H9 (cell line): ENCODE measurements around the gene SLC24A3. TPM values are rescaled to one million over a fixed set of nuclear protein-coding genes. Genes with fewer than 3 reads are reported as not detected.

Experiments
- DNase-seq: peaks from one replicate; pipeline ENCODE4 v3.0.0-alpha.2; 2017
- H2AFZ ChIP-seq: one replicate; pipeline ENCODE4 v1.6.1; 2013; ENCODE audit warnings: mild to moderate bottlenecking, low read length, control low read depth, moderate library complexity
- H2AK5ac ChIP-seq: 2 replicates; pipeline ENCODE4 v1.6.1; 2013; ENCODE audit warnings: low read length, control low read depth, mixed read lengths; ENCODE audit not compliant: insufficient read length
- H2BK120ac ChIP-seq: one replicate; pipeline ENCODE4 v1.6.1; 2013; ENCODE audit warnings: low read depth, mild to moderate bottlenecking, low read length, control low read depth, inconsistent platforms; ENCODE audit not compliant: poor library complexity, severe bottlenecking
- H2BK12ac ChIP-seq: 2 replicates; pipeline ENCODE4 v1.6.1; 2013; ENCODE audit warnings: low read length, control low read depth, mixed read lengths, low read depth; ENCODE audit not compliant: insufficient read length
- H2BK15ac ChIP-seq: 2 replicates; pipeline ENCODE4 v1.6.1; 2013; ENCODE audit warnings: low read depth, low read length, control low read depth
- H2BK20ac ChIP-seq: one replicate; pipeline ENCODE4 v1.6.1; 2013; ENCODE audit warnings: low read depth, mild to moderate bottlenecking, low read length, control low read depth, inconsistent platforms; ENCODE audit not compliant: poor library complexity, severe bottlenecking
- H2BK5ac ChIP-seq: 2 replicates; pipeline ENCODE4 v1.6.1; 2013; ENCODE audit warnings: low read length, control low read depth, mixed read lengths; ENCODE audit not compliant: insufficient read length
- H3K14ac ChIP-seq: 2 replicates; pipeline ENCODE4 v1.6.1; 2013; ENCODE audit warnings: low read length, control low read depth; ENCODE audit not compliant: insufficient read depth
- H3K18ac ChIP-seq: 2 replicates; pipeline ENCODE4 v1.6.1; 2013; ENCODE audit warnings: low read depth, mild to moderate bottlenecking, mixed read lengths, low read length, control low read depth; ENCODE audit not compliant: insufficient read length
- H3K23ac ChIP-seq: 2 replicates; pipeline ENCODE4 v1.6.1; 2013; ENCODE audit warnings: low read length, control low read depth, mixed read lengths, low read depth; ENCODE audit not compliant: insufficient read length
- H3K23me2 ChIP-seq: 2 replicates; pipeline ENCODE4 v1.6.1; 2013; ENCODE audit warnings: low read depth, mild to moderate bottlenecking, mixed read lengths, low read length, control low read depth; ENCODE audit not compliant: insufficient read length, poor library complexity, severe bottlenecking
- H3K27ac ChIP-seq: 2 replicates; pipeline ENCODE4 v1.5.1; 2013; ENCODE audit warnings: low read length, control low read depth, mixed read lengths, low read depth; ENCODE audit not compliant: insufficient read length
- H3K27me3 ChIP-seq: 2 replicates; pipeline ENCODE4 v1.6.1; 2013; ENCODE audit warnings: low read length, control low read depth, inconsistent platforms; ENCODE audit not compliant: insufficient read depth
- H3K4ac ChIP-seq: 2 replicates; pipeline ENCODE4 v1.6.1; 2013; ENCODE audit warnings: low read depth, mild to moderate bottlenecking, control low read depth, inconsistent platforms, low read length, moderate library complexity
- H3K4me1 ChIP-seq: 2 replicates; pipeline ENCODE4 v1.6.1; 2013; ENCODE audit warnings: low read length, control low read depth, inconsistent platforms; ENCODE audit not compliant: insufficient read depth
- H3K4me2 ChIP-seq: 2 replicates; pipeline ENCODE4 v1.6.1; 2013; ENCODE audit warnings: low read length, control low read depth, mixed read lengths; ENCODE audit not compliant: insufficient read length, insufficient read depth
- H3K56ac ChIP-seq: 2 replicates; pipeline ENCODE4 v1.6.1; 2013; ENCODE audit warnings: low read depth, mild to moderate bottlenecking, mixed read lengths, low read length, control low read depth; ENCODE audit not compliant: insufficient read length
- H3K79me1 ChIP-seq: 2 replicates; pipeline ENCODE4 v1.6.1; 2013; ENCODE audit warnings: low read depth, mild to moderate bottlenecking, moderate library complexity, low read length, control low read depth, inconsistent platforms; ENCODE audit not compliant: insufficient read depth, poor library complexity, severe bottlenecking
- H3K79me2 ChIP-seq: 2 replicates; pipeline ENCODE4 v1.6.1; 2013; ENCODE audit warnings: low read length, control low read depth, inconsistent platforms; ENCODE audit not compliant: insufficient read depth
- H3K9ac ChIP-seq: 2 replicates; pipeline ENCODE4 v1.6.1; 2013; ENCODE audit warnings: low read length, control low read depth, mixed read lengths; ENCODE audit not compliant: insufficient read length; ENCODE audit errors: extremely low read depth
- H3K9me3 ChIP-seq: one replicate; pipeline ENCODE4 v1.6.1; 2013; ENCODE audit warnings: low read depth, low read length, inconsistent platforms; ENCODE audit not compliant: control insufficient read depth
- H3T11ph ChIP-seq: one replicate; pipeline ENCODE4 v1.6.1; 2013; ENCODE audit warnings: mild to moderate bottlenecking, low read length, control low read depth, inconsistent platforms
- H4K20me1 ChIP-seq: one replicate; pipeline ENCODE4 v1.6.1; 2013; ENCODE audit not compliant: control insufficient read depth, insufficient read length, insufficient read depth
- H4K5ac ChIP-seq: 2 replicates; pipeline ENCODE4 v1.6.1; 2013; ENCODE audit warnings: low read depth, mild to moderate bottlenecking, mixed read lengths, low read length, control low read depth; ENCODE audit not compliant: insufficient read length
- H4K8ac ChIP-seq: replicated peaks from 2 replicates; pipeline ENCODE4 v1.6.1; 2013; ENCODE audit warnings: low read length, control low read depth, mixed read lengths, low read depth; ENCODE audit not compliant: insufficient read length
- H4K91ac ChIP-seq: 2 replicates; pipeline ENCODE4 v1.6.1; 2013; ENCODE audit warnings: low read depth, mild to moderate bottlenecking, moderate library complexity, mixed read lengths, low read length, control low read depth; ENCODE audit not compliant: insufficient read length
- H3K27ac Mint-ChIP-seq, 3 experiments: 2 replicates in 2 of 3; 3 replicates in 1 of 3; pipeline ENCODE4 v1.8.0; 2020 to 2021; ENCODE audit warnings: mixed read lengths in 3 of 3, mild to moderate bottlenecking in 1 of 3, moderate library complexity in 1 of 3
- H3K27me3 Mint-ChIP-seq: 2 replicates; pipeline ENCODE4 v1.8.0; 2021; ENCODE audit warnings: low read depth, mild to moderate bottlenecking, moderate library complexity, mixed read lengths
- H3K36me3 Mint-ChIP-seq, 3 experiments: 2 replicates in 2 of 3; 3 replicates in 1 of 3; pipeline ENCODE4 v1.8.0; 2020 to 2021; ENCODE audit warnings: low read depth in 3 of 3, mixed read lengths in 3 of 3; ENCODE audit not compliant: insufficient read depth in 1 of 3
- H3K4me1 Mint-ChIP-seq, 2 experiments: 2 replicates each; pipeline ENCODE4 v1.8.0; 2020; ENCODE audit warnings: mixed read lengths in 2 of 2
- H3K4me3 Mint-ChIP-seq, 2 experiments: 2 replicates in 1 of 2; 3 replicates in 1 of 2; pipeline ENCODE4 v1.8.0; 2020 to 2021; ENCODE audit warnings: mild to moderate bottlenecking in 2 of 2, mixed read lengths in 2 of 2, moderate library complexity in 1 of 2
- H3K9me3 Mint-ChIP-seq, 2 experiments: 2 replicates in 1 of 2; 3 replicates in 1 of 2; pipeline ENCODE4 v1.8.0; 2020; ENCODE audit warnings: mild to moderate bottlenecking in 2 of 2, mixed read lengths in 2 of 2, moderate library complexity in 1 of 2
- WGBS: extraction: QIAGEN DNeasy Blood & Tissue Kit; methylation state at CpG from one replicate; pipeline ENCODE4 v1.1.7; 2013; ENCODE audit warnings: missing lambda C conversion rate, low lambda C conversion rate, mixed read lengths; ENCODE audit not compliant: insufficient read length; ENCODE audit errors: extremely low coverage; 5-methylcytosine and 5-hydroxymethylcytosine counted together
- total RNA-seq: library from RNA; stranded (reverse); gene quantifications from 2 replicates; pipeline ENCODE4 v1.2.1, GENCODE V29; 2021
- TF ChIP-seq, protein P1 (sequence below): fragments of 200-600 bp; sonication (generic); conservative IDR thresholded peaks from 3 replicates; pipeline ENCODE4 v1.8.0; 2021; ENCODE audit warnings: antibody characterized with exemption, mild to moderate bottlenecking

SLC24A3 gene
- total RNA-seq, 1 experiment from 2014 or later: 0.83 TPM

DNA sequence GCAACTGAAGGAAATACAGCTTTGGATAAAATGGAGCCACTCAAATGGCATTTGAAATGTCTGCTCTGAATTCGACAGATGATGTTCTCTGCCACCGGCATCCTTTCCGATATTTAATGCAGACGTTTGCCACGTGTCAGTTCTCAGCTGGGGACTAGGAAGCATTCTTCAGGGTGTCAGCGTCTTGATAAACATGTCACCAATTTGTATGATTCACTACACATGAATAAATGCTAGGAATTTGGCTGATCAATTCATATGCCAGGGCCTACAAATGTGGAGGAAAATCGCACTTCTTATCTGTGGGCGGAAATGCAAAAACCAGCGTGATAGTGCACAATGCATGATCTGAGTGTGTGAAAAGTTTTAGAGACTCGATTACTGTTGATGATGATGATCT is 169.5 kb downstream of the SLC24A3 start:
- WGBS: no CpG with 5 or more reads among the region's 10 CpGs
- no peak overlapping the region for H3K27ac ChIP-seq
- Mint-ChIP-seq H3K4me1 (peaks cover 6 to 13% of the 10 kb centered on the region in 2 experiments), H3K27me3 (peaks cover 2% of the 10 kb centered on the region; the same call in 1 of the 2 replicates), H3K27ac (no peak overlapping the region), H3K36me3 (no peaks in the 10 kb centered on the region), H3K4me3 (no peak overlapping the region), H3K9me3 (no peaks in the 10 kb centered on the region)
- no peak overlapping the region for H3K14ac ChIP-seq
- no peak overlapping the region for H2BK120ac ChIP-seq
- H3K9me3 ChIP-seq: no peaks in the 10 kb centered on the region
- H3K4me2 ChIP-seq: no peak overlapping the region
- H3K23me2 ChIP-seq: no peaks in the 10 kb centered on the region
- no peak overlapping the region for H2BK12ac ChIP-seq
- no peaks in the 10 kb centered on the region for H3K27me3 ChIP-seq
- no peak overlapping the region for H3T11ph ChIP-seq
- TF ChIP-seq, protein P1, sequence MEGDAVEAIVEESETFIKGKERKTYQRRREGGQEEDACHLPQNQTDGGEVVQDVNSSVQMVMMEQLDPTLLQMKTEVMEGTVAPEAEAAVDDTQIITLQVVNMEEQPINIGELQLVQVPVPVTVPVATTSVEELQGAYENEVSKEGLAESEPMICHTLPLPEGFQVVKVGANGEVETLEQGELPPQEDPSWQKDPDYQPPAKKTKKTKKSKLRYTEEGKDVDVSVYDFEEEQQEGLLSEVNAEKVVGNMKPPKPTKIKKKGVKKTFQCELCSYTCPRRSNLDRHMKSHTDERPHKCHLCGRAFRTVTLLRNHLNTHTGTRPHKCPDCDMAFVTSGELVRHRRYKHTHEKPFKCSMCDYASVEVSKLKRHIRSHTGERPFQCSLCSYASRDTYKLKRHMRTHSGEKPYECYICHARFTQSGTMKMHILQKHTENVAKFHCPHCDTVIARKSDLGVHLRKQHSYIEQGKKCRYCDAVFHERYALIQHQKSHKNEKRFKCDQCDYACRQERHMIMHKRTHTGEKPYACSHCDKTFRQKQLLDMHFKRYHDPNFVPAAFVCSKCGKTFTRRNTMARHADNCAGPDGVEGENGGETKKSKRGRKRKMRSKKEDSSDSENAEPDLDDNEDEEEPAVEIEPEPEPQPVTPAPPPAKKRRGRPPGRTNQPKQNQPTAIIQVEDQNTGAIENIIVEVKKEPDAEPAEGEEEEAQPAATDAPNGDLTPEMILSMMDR: no peak
- no peak overlapping the region for H3K4ac ChIP-seq
- no peak overlapping the region for H2AFZ ChIP-seq
- no peak overlapping the region for H3K23ac ChIP-seq
- H3K18ac ChIP-seq: no peak overlapping the region
- no peak overlapping the region for H4K8ac ChIP-seq
- no peak overlapping the region for H2BK15ac ChIP-seq
- H3K4me1 ChIP-seq: no peaks in the 10 kb centered on the region
- H4K5ac ChIP-seq: no peak overlapping the region
- H3K79me2 ChIP-seq: no peaks in the 10 kb centered on the region
- H3K79me1 ChIP-seq: no peaks in the 10 kb centered on the region
- no peaks in the 10 kb centered on the region for H4K20me1 ChIP-seq
- H3K9ac ChIP-seq: no peak overlapping the region
- H2AK5ac ChIP-seq: no peak overlapping the region
- no peak overlapping the region for H2BK20ac ChIP-seq
- no peak overlapping the region for H4K91ac ChIP-seq
- no peak for DNase-seq
- H3K56ac ChIP-seq: no peak overlapping the region
- no peak overlapping the region for H2BK5ac ChIP-seq
